IPS-18a (cell line): ENCODE results near the gene ERAP2.
"Not testable (repeated sequence)": the region's sequence is repeated elsewhere in the genome, so short reads cannot be mapped to it uniquely, and the experiment has no call there.

ENCODE experiments used
- H3K27ac ChIP-seq: one replicate; pipeline ENCODE4 v1.5.1; 2013; ENCODE audit warnings: low read length
- H3K27me3 ChIP-seq: one replicate; pipeline ENCODE4 v1.6.1; 2013; ENCODE audit warnings: mild to moderate bottlenecking, low read length; ENCODE audit not compliant: control insufficient read depth, insufficient read depth
- H3K36me3 ChIP-seq: one replicate; pipeline ENCODE4 v1.6.1; 2013; ENCODE audit warnings: low read depth, low read length; ENCODE audit not compliant: control insufficient read depth
- H3K4me1 ChIP-seq: one replicate; pipeline ENCODE4 v1.6.1; 2013; ENCODE audit warnings: low read depth, low read length; ENCODE audit not compliant: control insufficient read depth
- H3K4me3 ChIP-seq: one replicate; pipeline ENCODE4 v1.5.1; 2013; ENCODE audit warnings: low read length
- H3K9ac ChIP-seq: one replicate; pipeline ENCODE4 v1.6.1; 2013; ENCODE audit warnings: mild to moderate bottlenecking, low read length, moderate library complexity
- H3K9me3 ChIP-seq: one replicate; pipeline ENCODE4 v1.6.1; 2013; ENCODE audit warnings: low read depth, low read length; ENCODE audit not compliant: control insufficient read depth

ERAP2 gene

GRCh38 chr5:96864922-96865530, 11.3 kb upstream of the ERAP2 start:
- Histone ChIP-seq H3K4me3 (no peak overlapping the region), H3K9ac (no peak overlapping the region), H3K27me3 (no peaks in the 10 kb centered on the region), H3K4me1 (peaks cover 8% of the 10 kb centered on the region), H3K9me3 (no peaks in the 10 kb centered on the region), H3K27ac (no peak overlapping the region), H3K36me3 (no peaks in the 10 kb centered on the region)

- Histone ChIP-seq H3K9me3 (no peaks in the 10 kb centered on the region), H3K9ac (no peak overlapping the region), H3K27ac (no peak overlapping the region), H3K4me3 (no peak overlapping the region), H3K36me3 (no peaks in the 10 kb centered on the region), H3K27me3 (no peaks in the 10 kb centered on the region), H3K4me1 (peaks cover 21% of the 10 kb centered on the region)
These were observed 7.5 kb upstream of the ERAP2 start for GRCh38 chr5:96868603-96869371.

GRCh38 chr5:96869372-96869641, 7.0 kb upstream of the ERAP2 start:
- H3K9ac ChIP-seq = no peak overlapping the region
- H3K4me1 ChIP-seq = peaks cover 21% of the 10 kb centered on the region
- H3K27me3 ChIP-seq = no peaks in the 10 kb centered on the region
- H3K27ac ChIP-seq = no peak overlapping the region
- H3K9me3 ChIP-seq = no peaks in the 10 kb centered on the region
- H3K36me3 ChIP-seq = no peaks in the 10 kb centered on the region
- H3K4me3 ChIP-seq = no peak overlapping the region

GRCh38 chr5:96870094-96871026, 5.9 kb upstream of the ERAP2 start:
- peaks cover 21% of the 10 kb centered on the region for H3K4me1 ChIP-seq
- no peak overlapping the region for H3K9ac ChIP-seq
- H3K27me3 ChIP-seq = no peaks in the 10 kb centered on the region
- H3K4me3 ChIP-seq = no peak overlapping the region
- no peak overlapping the region for H3K27ac ChIP-seq
- no peaks in the 10 kb centered on the region for H3K9me3 ChIP-seq
- H3K36me3 ChIP-seq = no peaks in the 10 kb centered on the region

- H3K27me3 ChIP-seq = no peaks in the 10 kb centered on the region
- no peaks in the 10 kb centered on the region for H3K9me3 ChIP-seq
- H3K4me1 ChIP-seq = peaks cover 21% of the 10 kb centered on the region
- H3K4me3 ChIP-seq = no peak overlapping the region
- no peaks in the 10 kb centered on the region for H3K36me3 ChIP-seq
- no peak overlapping the region for H3K9ac ChIP-seq
- no peak overlapping the region for H3K27ac ChIP-seq
These were observed 5.3 kb upstream of the ERAP2 start for GRCh38 chr5:96871027-96871399.

- Histone ChIP-seq H3K27me3 (no peaks in the 10 kb centered on the region), H3K9me3 (no peaks in the 10 kb centered on the region), H3K9ac (no peak overlapping the region), H3K4me1 (peaks cover 21% of the 10 kb centered on the region), H3K36me3 (no peaks in the 10 kb centered on the region), H3K4me3 (no peak overlapping the region), H3K27ac (no peak overlapping the region)
These were observed 4.6 kb upstream of the ERAP2 start for GRCh38 chr5:96871686-96872085.

GRCh38 chr5:96873449-96873848, 2.9 kb upstream of the ERAP2 start:
- Histone ChIP-seq H3K9ac (no peak overlapping the region), H3K4me3 (no peak overlapping the region), H3K27ac (no peak overlapping the region), H3K9me3 (no peaks in the 10 kb centered on the region), H3K4me1 (peaks cover 21% of the 10 kb centered on the region), H3K36me3 (no peaks in the 10 kb centered on the region), H3K27me3 (no peaks in the 10 kb centered on the region)

- H3K36me3 ChIP-seq = no peaks in the 10 kb centered on the region
- no peaks in the 10 kb centered on the region for H3K9me3 ChIP-seq
- no peak overlapping the region for H3K4me3 ChIP-seq
- H3K27ac ChIP-seq = no peak overlapping the region
- no peak overlapping the region for H3K9ac ChIP-seq
- peaks cover 16% of the 10 kb centered on the region for H3K4me1 ChIP-seq
- H3K27me3 ChIP-seq = no peaks in the 10 kb centered on the region
These were observed 1.7 kb upstream of the ERAP2 start for GRCh38 chr5:96874631-96875030.

- H3K9ac ChIP-seq = no peak overlapping the region
- no peak overlapping the region for H3K4me3 ChIP-seq
- H3K36me3 ChIP-seq = no peaks in the 10 kb centered on the region
- no peak overlapping the region for H3K27ac ChIP-seq
- H3K27me3 ChIP-seq = no peaks in the 10 kb centered on the region
- H3K9me3 ChIP-seq = no peaks in the 10 kb centered on the region
- peaks cover 9% of the 10 kb centered on the region for H3K4me1 ChIP-seq
These were observed 459 bp upstream of the ERAP2 start for GRCh38 chr5:96875791-96876291.

- H3K27ac ChIP-seq, H3K36me3 ChIP-seq, H3K27me3 ChIP-seq, H3K9ac ChIP-seq, H3K4me3 ChIP-seq, H3K9me3 ChIP-seq, H3K4me1 ChIP-seq: not testable (repeated sequence)
These were observed 723 bp downstream of the ERAP2 start for GRCh38 chr5:96876977-96877469.

GRCh38 chr5:96879665-96880064, 3.4 kb downstream of the ERAP2 start:
- H3K27ac ChIP-seq = no peak overlapping the region
- no peaks in the 10 kb centered on the region for H3K36me3 ChIP-seq
- H3K27me3 ChIP-seq = no peaks in the 10 kb centered on the region
- H3K9ac ChIP-seq = no peak overlapping the region
- H3K9me3 ChIP-seq = no peaks in the 10 kb centered on the region
- no peaks in the 10 kb centered on the region for H3K4me1 ChIP-seq
- no peak overlapping the region for H3K4me3 ChIP-seq
